Measurements from ENCODE around the gene ELAC1.

DNA sequence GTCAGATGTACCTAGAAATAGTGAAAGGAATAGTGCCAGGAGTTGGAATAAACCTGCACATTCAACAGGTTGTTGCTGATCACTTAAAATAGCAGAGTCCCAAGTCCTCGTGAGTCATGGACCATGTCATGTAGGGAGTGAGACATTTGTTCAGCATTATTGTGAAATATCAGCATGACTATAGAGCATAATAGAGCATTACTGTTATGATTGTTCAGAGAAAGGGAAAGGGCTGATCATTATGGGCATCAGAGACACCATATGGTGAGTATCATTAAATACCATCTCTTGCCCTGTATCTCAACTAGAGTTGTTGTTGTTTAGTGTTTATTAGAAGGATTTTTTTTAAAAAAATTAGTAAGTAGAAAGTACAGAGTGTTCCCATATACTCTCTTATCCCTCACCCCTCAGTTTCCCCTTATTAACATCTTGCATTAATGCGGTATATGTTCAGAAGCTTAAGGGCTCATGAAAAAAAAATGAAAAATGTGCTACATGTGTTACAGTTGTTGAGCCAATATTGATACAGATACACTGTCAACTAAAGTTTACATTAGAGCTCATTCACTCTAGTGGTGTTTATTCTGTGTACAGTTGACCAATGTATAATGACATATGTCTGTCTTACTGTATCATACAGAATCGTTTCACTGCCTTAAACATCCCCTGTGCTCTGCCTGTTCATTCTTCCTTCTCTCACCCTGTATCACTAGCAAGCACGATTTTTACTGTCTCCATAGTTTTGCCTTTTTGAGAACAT lies 5.7 kb downstream of the ELAC1 start:
- TF ChIP-seq, protein P1, sequence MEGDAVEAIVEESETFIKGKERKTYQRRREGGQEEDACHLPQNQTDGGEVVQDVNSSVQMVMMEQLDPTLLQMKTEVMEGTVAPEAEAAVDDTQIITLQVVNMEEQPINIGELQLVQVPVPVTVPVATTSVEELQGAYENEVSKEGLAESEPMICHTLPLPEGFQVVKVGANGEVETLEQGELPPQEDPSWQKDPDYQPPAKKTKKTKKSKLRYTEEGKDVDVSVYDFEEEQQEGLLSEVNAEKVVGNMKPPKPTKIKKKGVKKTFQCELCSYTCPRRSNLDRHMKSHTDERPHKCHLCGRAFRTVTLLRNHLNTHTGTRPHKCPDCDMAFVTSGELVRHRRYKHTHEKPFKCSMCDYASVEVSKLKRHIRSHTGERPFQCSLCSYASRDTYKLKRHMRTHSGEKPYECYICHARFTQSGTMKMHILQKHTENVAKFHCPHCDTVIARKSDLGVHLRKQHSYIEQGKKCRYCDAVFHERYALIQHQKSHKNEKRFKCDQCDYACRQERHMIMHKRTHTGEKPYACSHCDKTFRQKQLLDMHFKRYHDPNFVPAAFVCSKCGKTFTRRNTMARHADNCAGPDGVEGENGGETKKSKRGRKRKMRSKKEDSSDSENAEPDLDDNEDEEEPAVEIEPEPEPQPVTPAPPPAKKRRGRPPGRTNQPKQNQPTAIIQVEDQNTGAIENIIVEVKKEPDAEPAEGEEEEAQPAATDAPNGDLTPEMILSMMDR (conservative IDR thresholded peaks at IDR 0.05 in 1 of 2, IDR thresholded peaks at IDR 0.05 in 1 of 2; ENCODE audit: extremely low read depth in 1 of 2, insufficient read depth in 1 of 2, low read depth in 1 of 2, low read length in 2 of 2): no peak
- no peak for TF ChIP-seq EZH2 (IDR thresholded peaks at IDR 0.05; ENCODE audit: borderline replicate concordance, low read length)

Measured in mammary epithelial cell (primary cell).